Adrenal gland (tissue), 12 donors: ENCODE measurements around the gene SERTAD2. TPM values are rescaled to one million over a fixed set of nuclear protein-coding genes. Genes with fewer than 3 reads are reported as not detected.
A peak's percentile ranks its signal among the peaks of the same experiment; 100 is the strongest.

Source experiments
- DNase-seq, 7 donors: peaks; one replicate each; pipeline ENCODE4 v3.0.0-alpha.2; 2019 to 2020
- H3K27ac ChIP-seq, 5 donors: fragments of 200-600 bp; sonication (generic) in 4 of 5; 1 replicate in 3 of 5; 2 replicates in 2 of 5; pipeline versions ENCODE4 v1.5.1 to v1.8.0; 2016 to 2020; ENCODE audit warnings: mild to moderate bottlenecking in 1 of 5
- H3K27me3 ChIP-seq: fragments of 200-600 bp; 2 replicates; pipeline ENCODE4 v1.8.0; 2021
- H3K36me3 ChIP-seq, 2 donors: fragments of 200-600 bp; replicated peaks in 1 of 2; 1 replicate in 1 of 2; 2 replicates in 1 of 2; pipeline versions ENCODE4 v1.5.1 to v1.8.0; 2018 to 2022
- H3K4me1 ChIP-seq, 2 donors: fragments of 200-600 bp; replicated peaks in 1 of 2; 1 replicate in 1 of 2; 2 replicates in 1 of 2; pipeline versions ENCODE4 v1.5.1 to v1.8.0; 2018 to 2021
- H3K4me3 ChIP-seq, 4 donors: fragments of 200-600 bp; sonication (generic) in 3 of 4; one replicate each; pipeline ENCODE4 v1.5.1; 2016 to 2018
- H3K9me3 ChIP-seq, 3 donors: fragments of 200-600 bp; sonication (generic) in 1 of 3; replicated peaks in 1 of 3; 1 replicate in 2 of 3; 2 replicates in 1 of 3; pipeline versions ENCODE4 v1.5.1 to v1.8.0; 2016 to 2021
- CTCF ChIP-seq, 6 experiments: fragments of 450-650 bp in 4 of 6; fragments of 200-600 bp in 2 of 6; sonication (generic) in 1 of 6; IDR thresholded peaks; 1 replicate in 5 of 6; 2 replicates in 1 of 6; pipeline versions ENCODE4 v1.5.1 to v1.8.0; 2016 to 2021; ENCODE audit warnings: antibody characterized with exemption in 6 of 6, mild to moderate bottlenecking in 2 of 6, moderate library complexity in 1 of 6
- POLR2A ChIP-seq, 2 donors: fragments of 450-650 bp; IDR thresholded peaks; one replicate each; pipeline ENCODE4 v1.6.1; 2017; ENCODE audit warnings: antibody characterized with exemption in 2 of 2, mild to moderate bottlenecking in 2 of 2, moderate library complexity in 1 of 2
- WGBS, 4 donors: extraction: QIAGEN DNeasy Blood & Tissue Kit in 2 of 4; methylation state at CpG; one replicate each; pipeline versions ENCODE4 v1.1.5 to v1.1.7; 2013 to 2017; 5-methylcytosine and 5-hydroxymethylcytosine counted together
- intact Hi-C, 2 donors: fragments of 100-400 bp; cut with DNase I; formaldehyde crosslinking; loops; one replicate each; pipeline versions ENCODE4 v1.14.1 to v1.15.0; 2022 to 2023
- polyA plus RNA-seq, 3 donors: library from polyadenylated mRNA; stranded (reverse); fragments of 200-250 nt in 2 of 3; fragments of 350-450 nt in 1 of 3; fragmentation: Illumina TruSeq in 1 of 3; extraction: RNeasy Lipid Tissue Mini Kit (QIAGEN cat#74804) in 1 of 3; gene quantifications; one replicate each; pipeline ENCODE4 v1.2.3, GENCODE V29; 2013 to 2014
- total RNA-seq, 9 donors: library from RNA; depleted of rRNA in 4 of 9; stranded (reverse); fragments of >200 nt in 4 of 9; fragments of 120-200 nt in 1 of 9; fragmentation: NEBNext Ultra II Directional in 1 of 9; extraction: Animal tissue kit (Norgen Biotek cat#: 25700) in 1 of 9; gene quantifications; one replicate each; pipeline versions ENCODE4 v1.1.0 to v1.2.4, GENCODE V29; 2013 to 2023
- donor health status: healthy with polysubstance abuse.
- donor health status: Bipolar disorder and iron deficiency.
- donor health status: DM: yes; HTN: yes; CAD: no.
- donor health status: DM: no; HTN: no; CAD: no.
- donor health status: DM: no; HTN: no; CAD: no.
- donor health status: DM: yes; HTN: yes; CAD: no.

Gene SERTAD2
- total and polyA plus RNA-seq, 12 donors, result 5.1 to 18.3 (median 11.3) TPM

- H3K36me3 ChIP-seq, result no peaks in the 10 kb centered on the region
- TF ChIP-seq CTCF (IDR thresholded peaks at IDR 0.05) (no peak), POLR2A (IDR thresholded peaks at IDR 0.05) (no peak)
- intact Hi-C loops, result no loop called here
- H3K27ac ChIP-seq, result no peak overlapping the region
- 87 to 97% (median 93%) methylated on average over 2 of the region's 2 CpGs for WGBS, 4 donors
- H3K4me3 ChIP-seq, result no peak overlapping the region
- no peaks in the 10 kb centered on the region for H3K9me3 ChIP-seq
- no peaks in the 10 kb centered on the region for H3K27me3 ChIP-seq
- peaks cover 8 to 10% of the 10 kb centered on the region in 2 donors for H3K4me1 ChIP-seq
- DNase-seq, result peak in 1 of 7 donors; percentile 12
These were observed 49.6 kb downstream of the SERTAD2 start for GRCh38 chr2:64604155-64604554.

DNA sequence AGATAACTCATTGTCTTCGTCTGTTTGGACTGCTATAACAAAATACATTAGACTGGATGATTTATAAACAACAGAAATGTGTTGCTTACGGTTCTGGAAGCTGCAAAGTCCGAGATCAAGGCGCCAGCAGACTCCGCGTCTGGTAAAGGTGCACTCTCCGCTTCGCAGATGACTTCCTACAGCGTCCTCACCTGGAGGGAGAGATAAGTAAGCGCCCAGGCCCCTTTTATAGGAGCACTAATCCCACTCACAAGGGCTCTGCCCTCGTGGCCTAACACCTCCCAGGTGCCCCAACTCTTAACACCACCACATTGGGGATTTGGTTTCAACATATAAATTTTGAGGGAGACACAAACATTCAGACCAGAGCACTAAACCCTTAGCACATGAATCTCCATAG lies 51.3 kb downstream of the SERTAD2 start:
- no peak for TF ChIP-seq POLR2A (IDR thresholded peaks at IDR 0.05)
- no peak for TF ChIP-seq CTCF (IDR thresholded peaks at IDR 0.05)
- H3K36me3 ChIP-seq, result no peaks in the 10 kb centered on the region
- no peak overlapping the region for H3K4me3 ChIP-seq
- 93 to 95% (median 94%) methylated on average over 10 to 11 of the region's 11 CpGs for WGBS, 4 donors
- H3K9me3 ChIP-seq, result no peaks in the 10 kb centered on the region
- no peaks in the 10 kb centered on the region for H3K27me3 ChIP-seq
- intact Hi-C loops, result no loop called here
- H3K27ac ChIP-seq, result no peak overlapping the region
- DNase-seq, result no peak
- H3K4me1 ChIP-seq, result peaks cover 9 to 10% of the 10 kb centered on the region in 2 donors

DNA sequence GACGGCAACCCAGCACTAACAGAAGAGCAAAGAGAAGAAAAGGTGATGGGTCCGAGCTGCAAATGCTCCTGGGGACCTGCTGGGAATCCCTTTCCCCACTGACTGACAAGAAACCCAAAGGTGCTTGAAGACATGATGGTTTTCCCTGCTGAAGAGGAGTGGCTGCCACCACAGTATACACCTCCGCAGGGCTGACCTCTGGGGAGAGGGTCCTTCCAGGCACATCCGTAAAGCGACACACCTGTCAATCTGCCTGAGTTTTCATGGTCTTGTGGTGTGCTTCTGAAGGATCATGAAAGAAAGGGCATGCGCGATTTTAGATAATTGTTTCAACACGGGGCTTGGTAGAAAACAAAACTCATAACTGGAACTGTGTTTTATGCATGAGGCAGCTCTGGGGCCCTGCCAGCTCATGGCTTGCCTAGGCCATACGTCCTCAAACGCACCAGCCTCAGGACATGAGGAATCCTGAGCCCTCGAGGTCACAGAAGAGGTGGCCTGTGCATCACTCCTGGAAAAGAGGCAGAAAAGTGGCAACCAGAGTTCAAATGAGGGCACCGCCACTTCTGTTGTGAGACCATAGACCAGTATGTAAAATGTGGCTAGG lies 51.8 kb downstream of the SERTAD2 start:
- intact Hi-C loops, result no loop called here
- TF ChIP-seq CTCF (IDR thresholded peaks at IDR 0.05) (no peak), POLR2A (IDR thresholded peaks at IDR 0.05) (no peak)
- no peak overlapping the region for H3K4me3 ChIP-seq
- WGBS, 4 donors, result 76 to 85% (median 81%) methylated on average over 12 of the region's 12 CpGs
- H3K9me3 ChIP-seq, result no peaks in the 10 kb centered on the region
- no peaks in the 10 kb centered on the region for H3K27me3 ChIP-seq
- no peaks in the 10 kb centered on the region for H3K36me3 ChIP-seq
- H3K27ac ChIP-seq, result no peak overlapping the region
- peaks cover 9 to 10% of the 10 kb centered on the region in 2 donors for H3K4me1 ChIP-seq
- no peak for DNase-seq

DNA sequence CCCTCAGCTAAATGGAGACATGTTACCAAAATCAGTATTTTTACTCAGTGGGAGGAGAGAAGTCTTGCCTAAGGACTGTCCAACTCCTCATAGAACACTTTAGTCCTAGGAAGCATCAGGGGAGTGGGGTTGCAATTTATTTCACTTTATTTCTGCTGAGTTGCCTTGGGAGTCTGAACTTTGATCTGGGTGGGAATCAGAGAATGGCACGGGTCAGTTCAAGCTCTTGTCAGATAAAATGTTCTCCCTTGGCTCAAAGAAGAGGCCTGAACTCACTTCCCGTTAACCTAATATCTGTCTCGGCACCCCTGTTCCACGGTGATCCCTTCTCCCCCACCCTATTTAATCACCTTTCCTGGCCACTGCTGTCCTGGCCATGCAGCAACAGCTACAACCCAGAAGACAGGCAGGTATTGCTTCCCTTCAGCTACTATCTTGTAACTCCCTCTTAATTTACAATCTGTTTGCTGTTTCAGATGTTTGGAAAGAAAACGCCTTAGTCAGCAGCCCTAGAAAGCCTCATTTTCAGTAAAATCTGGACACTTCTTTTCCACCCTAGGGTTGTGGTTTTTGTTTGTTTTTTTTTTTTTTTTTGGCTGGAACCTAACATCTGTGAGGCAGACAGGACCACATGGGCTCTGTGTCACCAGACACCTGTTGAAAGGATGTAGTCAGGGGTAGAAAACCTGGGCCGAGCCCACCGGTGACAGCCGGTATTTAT lies 52.5 kb downstream of the SERTAD2 start:
- 70 to 75% (median 71%) methylated on average over 8 of the region's 8 CpGs for WGBS, 4 donors
- Histone ChIP-seq H3K27ac (no peak overlapping the region), H3K36me3 (no peaks in the 10 kb centered on the region), H3K4me3 (no peak overlapping the region), H3K27me3 (no peaks in the 10 kb centered on the region), H3K9me3 (no peaks in the 10 kb centered on the region), H3K4me1 (peaks cover 9 to 10% of the 10 kb centered on the region in 2 donors)
- intact Hi-C loops, result no loop called here
- DNase-seq, result no peak
- TF ChIP-seq POLR2A (IDR thresholded peaks at IDR 0.05) (no peak), CTCF (IDR thresholded peaks at IDR 0.05) (no peak)
